HG03460 (cell line): ENCODE results near the gene NEURL1.
"Not testable (repeated sequence)": the region's sequence is repeated elsewhere in the genome, so short reads cannot be mapped to it uniquely, and the experiment has no call there.

ENCODE experiments used
- ATAC-seq: cut with Tn5 transposase; IDR thresholded peaks from one replicate; pipeline ENCODE4 v1.9.1; 2021; ENCODE audit not compliant: unreplicated experiment

The NEURL1 gene

GRCh38 chr10:103619424-103620351 lies 126.2 kb downstream of the NEURL1 start:
- no peak for ATAC-seq

DNA sequence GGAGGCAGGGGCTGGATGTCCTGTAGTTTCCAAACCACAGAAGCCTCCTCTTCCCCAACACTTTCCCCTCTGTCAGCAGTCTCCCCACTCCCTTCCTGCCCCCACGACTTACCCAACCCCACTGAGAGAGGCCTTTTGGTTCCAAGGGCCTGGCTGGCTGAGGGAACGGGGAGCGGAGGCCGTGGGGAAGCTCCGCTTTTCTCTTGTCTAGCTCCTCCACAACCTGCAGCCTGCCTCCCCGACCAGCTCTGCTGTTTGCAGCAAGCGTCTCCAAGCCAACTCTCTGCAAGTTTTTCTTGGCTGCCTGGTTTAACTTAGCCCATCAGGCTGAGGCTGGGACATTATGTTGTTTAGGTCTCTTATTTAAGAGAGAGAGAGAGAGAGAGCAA lies 126.8 kb downstream of the NEURL1 start:
- ATAC-seq, result no peak

- ATAC-seq, result no peak
Measured at GRCh38 chr10:103620891-103621782, 127.6 kb downstream of the NEURL1 start.

- ATAC-seq, result no peak
Measured at GRCh38 chr10:103621783-103622125, 128.2 kb downstream of the NEURL1 start.

DNA sequence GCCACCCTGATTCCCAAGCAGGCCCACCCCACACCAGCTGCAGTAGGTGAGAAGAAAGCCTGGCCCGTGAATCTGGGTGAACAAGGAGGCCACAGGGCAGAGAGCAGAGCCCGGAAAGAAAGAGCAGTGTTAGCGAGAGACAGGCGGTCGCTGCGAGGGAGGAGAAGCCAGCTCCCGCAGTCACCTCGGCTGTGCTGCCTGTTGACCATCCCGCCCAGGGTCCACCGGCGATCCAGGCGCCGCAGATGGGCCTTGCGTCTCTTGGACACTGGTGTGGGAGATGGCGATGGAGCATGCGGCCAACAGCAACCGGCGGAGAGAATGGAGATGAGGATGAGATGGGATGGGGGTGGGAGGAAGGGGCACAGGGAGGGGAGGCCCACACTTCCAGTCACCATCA lies 128.8 kb downstream of the NEURL1 start:
- no peak for ATAC-seq

DNA sequence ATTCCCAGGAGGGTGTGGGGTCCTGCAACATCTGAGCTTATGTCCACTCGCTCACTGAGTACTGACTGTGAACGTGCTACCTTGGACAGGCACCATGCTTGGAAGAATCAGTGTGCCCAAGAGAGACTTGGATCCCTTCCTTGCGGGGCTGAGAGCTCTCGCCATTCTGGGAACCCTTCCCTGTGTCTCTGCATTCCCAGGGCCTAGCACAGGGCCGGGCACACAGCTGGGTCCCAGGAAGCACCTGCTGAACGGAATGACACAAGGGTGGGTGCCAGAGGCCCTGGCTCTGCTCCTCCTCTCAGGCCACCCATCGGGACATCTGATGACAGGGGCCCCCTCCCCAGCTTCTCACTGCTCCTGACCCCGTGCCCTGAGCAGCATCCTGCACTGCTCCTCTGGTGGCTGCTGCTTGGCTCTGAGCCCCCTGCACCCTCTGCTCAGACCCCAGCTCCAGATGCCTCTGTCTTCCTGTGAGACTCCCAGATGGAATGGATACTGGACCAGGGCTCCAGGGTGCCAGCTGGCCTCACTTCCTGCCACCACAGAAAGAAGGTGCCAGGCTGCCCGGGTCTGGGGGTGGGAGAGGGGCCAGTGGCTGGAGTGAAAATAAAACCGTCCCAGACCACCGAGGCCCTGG lies 129.6 kb downstream of the NEURL1 start:
- ATAC-seq, result no peak

- ATAC-seq, result no peak
Measured at GRCh38 chr10:103626178-103626577, 132.7 kb downstream of the NEURL1 start.

DNA sequence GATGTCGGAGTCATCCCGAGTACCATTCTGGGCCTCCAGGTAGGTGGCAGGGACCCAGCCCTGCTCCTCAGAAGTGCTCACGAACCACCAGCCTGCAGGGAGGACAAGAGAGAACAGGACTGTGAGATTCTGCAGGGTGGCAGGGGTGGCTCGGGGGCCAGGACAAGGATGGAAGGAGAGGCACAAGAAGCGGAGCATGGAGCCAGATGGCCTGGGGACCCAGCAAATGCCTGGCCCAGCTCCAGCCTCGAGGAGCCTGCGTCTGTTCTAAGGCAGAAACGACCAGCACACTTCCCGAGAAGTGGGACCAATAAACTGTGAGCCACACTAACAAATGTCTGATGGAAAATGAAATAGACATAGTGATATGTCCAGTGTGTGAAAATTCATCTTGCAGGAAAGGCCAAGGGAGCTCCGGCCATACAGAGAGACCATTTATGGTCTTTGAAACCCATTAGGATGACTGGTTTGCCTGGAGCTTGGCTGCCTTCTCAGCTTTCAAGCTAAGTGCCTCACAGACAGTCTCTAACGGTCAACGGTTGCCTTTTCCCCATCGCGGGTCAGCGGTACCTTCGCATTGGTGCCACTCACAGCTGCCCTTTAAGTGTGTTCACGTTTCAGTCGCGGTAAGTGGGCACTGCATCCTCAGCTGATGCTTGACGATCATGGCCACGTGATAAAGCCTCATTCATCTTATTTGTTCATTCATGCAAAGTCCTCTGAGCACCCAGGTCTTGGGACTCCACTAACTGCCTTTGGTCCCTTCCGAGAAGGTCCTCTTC lies 133.8 kb downstream of the NEURL1 start:
- ATAC-seq, result no peak

DNA sequence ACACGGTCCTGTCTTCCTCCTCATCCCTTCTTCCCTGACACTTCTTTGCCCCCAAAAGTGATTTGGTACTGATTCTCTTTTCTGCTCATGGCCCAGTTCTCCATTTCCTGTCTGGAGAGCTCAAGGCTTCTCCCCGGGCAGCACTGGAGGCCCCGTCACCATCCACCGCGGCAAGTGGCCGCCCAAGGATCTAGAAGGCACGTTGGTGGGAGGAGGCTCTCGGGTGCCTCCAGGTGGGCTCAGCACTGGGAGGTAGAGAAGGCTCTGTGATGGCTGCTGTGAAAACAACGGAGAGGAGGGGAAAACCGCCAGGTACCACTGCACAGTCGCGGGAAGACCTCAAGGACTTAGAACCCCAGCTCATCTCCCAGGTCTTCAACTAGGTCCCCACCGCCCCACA lies 134.4 kb downstream of the NEURL1 start:
- no peak for ATAC-seq

GRCh38 chr10:103629581-103629980 lies 136.1 kb downstream of the NEURL1 start:
- no peak for ATAC-seq

DNA sequence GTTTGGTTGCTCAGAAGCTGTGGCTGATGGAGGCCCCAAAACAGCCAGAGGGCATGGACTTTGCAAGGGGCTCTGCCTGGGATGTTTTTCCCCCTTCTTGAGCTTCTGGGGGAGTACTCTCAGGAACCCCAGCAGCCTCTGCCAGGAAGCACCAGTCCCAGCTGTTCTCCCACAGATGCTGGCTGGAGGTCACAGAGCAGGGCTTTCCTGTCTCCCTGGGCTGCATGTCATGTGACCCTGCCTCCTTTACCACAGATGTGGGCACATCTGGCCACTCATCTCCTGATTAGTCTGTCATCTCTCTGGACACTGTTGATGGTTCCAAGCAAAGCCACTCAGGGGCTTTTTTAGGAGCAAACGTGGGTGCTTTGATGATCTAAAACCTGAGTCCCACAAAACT lies 136.7 kb downstream of the NEURL1 start:
- no peak for ATAC-seq

- ATAC-seq, result no peak
Measured at GRCh38 chr10:103632247-103632642, 138.7 kb downstream of the NEURL1 start.

- ATAC-seq, result not testable (repeated sequence)
Measured at GRCh38 chr10:103632871-103633270, 139.4 kb downstream of the NEURL1 start.

DNA sequence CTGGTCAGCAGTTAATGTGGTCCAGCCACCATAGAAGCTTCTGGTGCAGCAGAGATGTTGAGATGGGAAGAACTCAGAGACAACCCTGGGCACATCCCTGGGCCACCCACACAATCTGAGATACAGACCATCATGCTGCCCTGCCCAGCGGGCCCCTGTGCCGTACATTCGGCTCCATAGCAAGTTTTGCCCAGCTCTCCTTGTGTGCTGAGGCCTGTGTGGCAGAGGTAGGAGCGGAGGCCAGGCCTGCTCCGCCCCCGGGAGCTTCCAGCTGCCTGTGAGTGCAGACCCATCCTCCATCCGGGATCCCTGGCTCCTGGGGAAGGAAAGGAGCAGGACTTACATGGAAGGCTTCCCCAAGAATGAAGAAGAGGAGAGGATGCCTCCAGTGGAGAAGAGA lies 140.3 kb downstream of the NEURL1 start:
- ATAC-seq, result no peak

- no peak for ATAC-seq
Measured at GRCh38 chr10:103635580-103635979, 142.1 kb downstream of the NEURL1 start.

- no peak for ATAC-seq
Measured at GRCh38 chr10:103636492-103636891, 143.0 kb downstream of the NEURL1 start.

GRCh38 chr10:103637011-103637410 lies 143.5 kb downstream of the NEURL1 start:
- no peak for ATAC-seq

DNA sequence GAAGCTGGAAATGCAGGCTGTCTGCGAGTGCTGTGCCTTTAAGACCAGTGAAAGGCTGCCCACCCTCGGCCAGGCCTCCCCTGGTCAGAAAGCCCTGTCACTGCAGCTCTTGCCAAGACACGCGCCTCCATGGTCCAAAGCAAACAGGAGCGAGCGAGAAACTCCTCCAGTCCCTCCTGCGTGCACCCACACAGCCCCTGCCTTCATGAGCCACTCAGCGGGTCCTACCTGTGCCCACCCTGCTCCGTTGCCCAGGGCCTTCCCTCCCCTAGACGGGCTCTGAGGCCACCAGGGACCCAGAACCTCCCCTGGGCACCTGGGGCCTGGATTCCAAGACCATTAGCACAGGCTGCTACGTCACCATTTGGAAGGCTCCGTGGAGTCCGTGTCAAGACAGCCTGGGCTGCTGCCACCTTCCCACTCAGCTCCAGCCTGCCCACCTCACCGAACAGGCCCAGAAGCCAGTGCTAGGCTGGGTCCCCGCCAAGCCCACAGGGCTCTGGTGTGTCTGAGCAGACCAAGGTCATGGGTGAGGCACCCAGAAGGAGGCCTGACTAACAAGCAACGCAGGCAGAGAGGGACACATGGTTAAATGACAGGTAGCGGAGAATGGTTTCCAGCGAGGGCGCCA lies 144.5 kb downstream of the NEURL1 start:
- ATAC-seq, result no peak

DNA sequence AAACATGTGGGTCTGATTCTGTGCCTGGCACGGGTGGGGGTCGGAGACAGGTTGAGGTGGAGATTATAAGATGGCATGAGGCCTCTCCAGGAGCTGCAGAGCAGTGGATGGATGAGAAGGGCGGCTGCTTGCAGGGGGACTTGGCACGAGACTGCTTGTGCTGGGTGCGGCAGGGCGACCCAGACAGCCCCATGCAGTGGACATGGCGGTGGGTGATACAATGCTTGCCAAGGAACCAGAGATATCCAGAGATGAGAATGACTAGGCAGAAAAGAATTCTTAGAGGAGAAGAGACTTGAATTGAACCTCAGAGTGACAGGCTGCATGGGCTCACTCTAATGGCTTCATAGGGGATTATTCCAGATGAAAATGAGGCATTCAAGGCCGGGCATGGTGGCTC lies 145.4 kb downstream of the NEURL1 start:
- no peak for ATAC-seq

- ATAC-seq, result no peak
Measured at GRCh38 chr10:103640436-103641181, 147.1 kb downstream of the NEURL1 start.
